Measurements from ENCODE around the gene CYP39A1. TPM values are rescaled to one million over a fixed set of nuclear protein-coding genes. Genes with fewer than 3 reads are reported as not detected.
A peak's percentile ranks its signal among the peaks of the same experiment; 100 is the strongest.

The CYP39A1 gene, protein sequence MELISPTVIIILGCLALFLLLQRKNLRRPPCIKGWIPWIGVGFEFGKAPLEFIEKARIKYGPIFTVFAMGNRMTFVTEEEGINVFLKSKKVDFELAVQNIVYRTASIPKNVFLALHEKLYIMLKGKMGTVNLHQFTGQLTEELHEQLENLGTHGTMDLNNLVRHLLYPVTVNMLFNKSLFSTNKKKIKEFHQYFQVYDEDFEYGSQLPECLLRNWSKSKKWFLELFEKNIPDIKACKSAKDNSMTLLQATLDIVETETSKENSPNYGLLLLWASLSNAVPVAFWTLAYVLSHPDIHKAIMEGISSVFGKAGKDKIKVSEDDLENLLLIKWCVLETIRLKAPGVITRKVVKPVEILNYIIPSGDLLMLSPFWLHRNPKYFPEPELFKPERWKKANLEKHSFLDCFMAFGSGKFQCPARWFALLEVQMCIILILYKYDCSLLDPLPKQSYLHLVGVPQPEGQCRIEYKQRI
- 10 to 100 TPM in 1 of 6 donors, 1 to 10 TPM in 5; 2.6 to 10.3 (median 5.0) TPM for total RNA-seq

DNA sequence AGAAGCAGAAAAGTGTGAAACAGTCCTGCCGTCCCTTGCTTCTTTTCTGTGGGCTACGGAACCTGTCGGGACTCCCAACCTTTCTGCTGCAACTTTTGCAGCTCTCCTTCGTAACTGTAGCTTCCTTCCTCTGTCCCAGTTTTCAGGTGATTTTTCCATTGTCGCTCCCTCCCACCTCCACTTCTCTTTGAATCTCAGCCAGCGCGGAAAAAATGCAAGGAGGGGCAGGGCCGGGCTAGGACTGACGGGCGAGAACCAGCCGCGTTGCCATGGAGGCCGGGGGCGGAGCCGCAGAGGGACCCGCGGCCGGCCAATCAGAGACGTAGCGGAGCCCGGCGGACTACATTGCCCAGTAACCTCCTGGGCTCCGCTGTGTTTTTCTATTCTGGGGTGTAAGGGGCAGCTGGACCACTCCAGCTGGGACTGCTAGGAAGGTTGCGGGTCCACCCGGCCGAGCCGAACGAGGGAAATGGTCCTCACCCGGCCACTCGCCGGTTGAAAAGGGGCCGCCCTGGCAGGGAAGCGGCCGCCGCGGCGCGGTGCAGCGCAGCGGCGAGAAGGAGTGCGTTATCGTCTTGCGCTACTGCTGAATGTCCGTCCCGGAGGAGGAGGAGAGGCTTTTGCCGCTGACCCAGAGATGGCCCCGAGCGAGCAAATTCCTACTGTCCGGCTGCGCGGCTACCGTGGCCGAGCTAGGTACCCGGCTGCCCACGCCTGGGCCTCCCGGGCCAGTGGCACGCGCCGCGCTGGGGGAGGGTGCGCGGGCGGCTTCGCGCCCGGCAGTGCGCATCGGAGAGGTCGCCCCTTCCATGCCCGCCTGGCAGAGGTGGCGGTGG, at the start of gene CYP39A1, which contains the start of gene SLC25A27:
TSS of gene CYP39A1 (minus strand) at position 216 of the 836 bp plus-strand sequence. CDS start 236 bp downstream, outside the sequence.
TSS of gene SLC25A27 (plus strand) at position 373 of the 836 bp plus-strand sequence. CDS start at position 591, 218 bp downstream.
- WGBS, 2 donors: 1 to 2% methylated on average over 21 to 54 of the region's 72 CpGs
- peak within 1 kb of the TSS; percentile 61 to 84 (median 74) for H3K27ac ChIP-seq
- TF ChIP-seq POLR2A (IDR thresholded peaks at IDR 0.05) (peak in 3 of 4 donors; percentile 40 to 66 (median 45)), POLR2AphosphoS5 (IDR thresholded peaks at IDR 0.05) (no peak)
- peak within 1 kb of the TSS; percentile 72 to 91 (median 81) for H3K4me3 ChIP-seq
- peak; percentile 97 to 98 for DNase-seq
- H3K4me1 ChIP-seq: peaks cover 0 to 11% (median 7%) of the 10 kb centered on the region in 4 donors
- H3K9me3 ChIP-seq: no peaks in the 10 kb centered on the region
- peaks cover 0 to 2% (median 0%) of the 10 kb centered on the region in 4 donors for H3K36me3 ChIP-seq
- no peaks in the 10 kb centered on the region for H3K27me3 ChIP-seq
- peak; percentile 100 for ATAC-seq (ENCODE audit: low FRiP score in 2 of 2)

DNA sequence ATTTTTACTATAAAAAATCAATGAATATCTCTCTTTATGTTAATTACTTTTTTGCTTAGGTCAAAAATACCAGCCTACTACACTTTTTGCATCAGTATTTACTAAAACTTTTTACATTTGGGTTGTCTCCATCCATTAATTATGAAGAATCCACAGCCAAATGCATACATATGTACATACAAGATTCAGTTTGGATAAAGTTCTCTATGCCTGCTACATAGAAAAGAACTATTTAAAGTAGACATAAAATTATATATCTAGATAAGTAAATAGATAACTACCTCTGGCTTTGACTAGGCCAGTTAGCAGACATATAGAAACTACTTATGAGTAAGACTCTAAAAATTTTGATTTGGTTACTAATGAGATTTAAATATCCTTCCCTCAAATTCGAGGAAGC, 47.4 kb upstream of the CYP39A1 start:
- H3K9me3 ChIP-seq: no peaks in the 10 kb centered on the region
- TF ChIP-seq EP300 (IDR thresholded peaks at IDR 0.05) (no peak), POLR2AphosphoS5 (IDR thresholded peaks at IDR 0.05) (no peak), POLR2A (IDR thresholded peaks at IDR 0.05) (no peak)
- TF ChIP-seq, protein P1, sequence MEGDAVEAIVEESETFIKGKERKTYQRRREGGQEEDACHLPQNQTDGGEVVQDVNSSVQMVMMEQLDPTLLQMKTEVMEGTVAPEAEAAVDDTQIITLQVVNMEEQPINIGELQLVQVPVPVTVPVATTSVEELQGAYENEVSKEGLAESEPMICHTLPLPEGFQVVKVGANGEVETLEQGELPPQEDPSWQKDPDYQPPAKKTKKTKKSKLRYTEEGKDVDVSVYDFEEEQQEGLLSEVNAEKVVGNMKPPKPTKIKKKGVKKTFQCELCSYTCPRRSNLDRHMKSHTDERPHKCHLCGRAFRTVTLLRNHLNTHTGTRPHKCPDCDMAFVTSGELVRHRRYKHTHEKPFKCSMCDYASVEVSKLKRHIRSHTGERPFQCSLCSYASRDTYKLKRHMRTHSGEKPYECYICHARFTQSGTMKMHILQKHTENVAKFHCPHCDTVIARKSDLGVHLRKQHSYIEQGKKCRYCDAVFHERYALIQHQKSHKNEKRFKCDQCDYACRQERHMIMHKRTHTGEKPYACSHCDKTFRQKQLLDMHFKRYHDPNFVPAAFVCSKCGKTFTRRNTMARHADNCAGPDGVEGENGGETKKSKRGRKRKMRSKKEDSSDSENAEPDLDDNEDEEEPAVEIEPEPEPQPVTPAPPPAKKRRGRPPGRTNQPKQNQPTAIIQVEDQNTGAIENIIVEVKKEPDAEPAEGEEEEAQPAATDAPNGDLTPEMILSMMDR (IDR thresholded peaks at IDR 0.05): no peak
- H3K27me3 ChIP-seq: no peaks in the 10 kb centered on the region
- no peaks in the 10 kb centered on the region for H3K4me1 ChIP-seq
- H3K27ac ChIP-seq: no peak overlapping the region
- H3K36me3 ChIP-seq: no peaks in the 10 kb centered on the region
- no peak for DNase-seq
- WGBS, 2 donors: 71 to 88% methylated on average over 1 of the region's 1 CpG
- no peak for ATAC-seq (ENCODE audit: low FRiP score in 2 of 2)
- H3K4me3 ChIP-seq: no peak overlapping the region

DNA sequence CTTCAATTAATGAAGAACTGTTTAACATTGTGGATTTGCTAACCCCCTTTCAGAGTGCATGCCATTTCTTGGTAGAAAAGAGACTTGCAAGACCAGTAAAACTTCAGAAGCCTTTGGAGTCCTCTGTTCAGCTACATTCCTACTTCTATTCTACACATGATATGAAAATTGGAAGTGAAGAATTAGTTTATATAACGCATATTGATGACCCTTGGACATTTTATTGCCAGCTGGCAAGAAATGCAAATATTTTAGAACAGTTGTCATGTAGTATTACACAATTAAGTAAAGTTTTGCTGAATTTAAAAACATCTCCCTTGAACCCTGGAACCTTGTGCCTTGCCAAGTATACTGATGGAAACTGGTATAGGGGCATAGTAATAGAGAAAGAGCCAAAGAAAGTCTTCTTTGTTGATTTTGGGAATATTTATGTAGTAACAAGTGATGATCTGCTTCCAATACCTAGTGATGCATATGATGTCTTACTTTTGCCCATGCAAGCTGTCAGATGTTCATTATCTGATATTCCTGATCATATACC, 38.4 kb upstream of the CYP39A1 start:
- no peaks in the 10 kb centered on the region for H3K36me3 ChIP-seq
- TF ChIP-seq POLR2AphosphoS5 (IDR thresholded peaks at IDR 0.05) (no peak), EP300 (IDR thresholded peaks at IDR 0.05) (no peak), POLR2A (IDR thresholded peaks at IDR 0.05) (no peak)
- TF ChIP-seq, protein P1 (IDR thresholded peaks at IDR 0.05): no peak
- H3K27ac ChIP-seq: no peak overlapping the region
- H3K9me3 ChIP-seq: no peaks in the 10 kb centered on the region
- H3K27me3 ChIP-seq: no peaks in the 10 kb centered on the region
- no peaks in the 10 kb centered on the region for H3K4me1 ChIP-seq
- 56 to 63% methylated on average over 1 of the region's 1 CpG for WGBS, 2 donors
- H3K4me3 ChIP-seq: no peak overlapping the region
- DNase-seq (no peak), ATAC-seq (ENCODE audit: low FRiP score in 2 of 2) (no peak)

DNA sequence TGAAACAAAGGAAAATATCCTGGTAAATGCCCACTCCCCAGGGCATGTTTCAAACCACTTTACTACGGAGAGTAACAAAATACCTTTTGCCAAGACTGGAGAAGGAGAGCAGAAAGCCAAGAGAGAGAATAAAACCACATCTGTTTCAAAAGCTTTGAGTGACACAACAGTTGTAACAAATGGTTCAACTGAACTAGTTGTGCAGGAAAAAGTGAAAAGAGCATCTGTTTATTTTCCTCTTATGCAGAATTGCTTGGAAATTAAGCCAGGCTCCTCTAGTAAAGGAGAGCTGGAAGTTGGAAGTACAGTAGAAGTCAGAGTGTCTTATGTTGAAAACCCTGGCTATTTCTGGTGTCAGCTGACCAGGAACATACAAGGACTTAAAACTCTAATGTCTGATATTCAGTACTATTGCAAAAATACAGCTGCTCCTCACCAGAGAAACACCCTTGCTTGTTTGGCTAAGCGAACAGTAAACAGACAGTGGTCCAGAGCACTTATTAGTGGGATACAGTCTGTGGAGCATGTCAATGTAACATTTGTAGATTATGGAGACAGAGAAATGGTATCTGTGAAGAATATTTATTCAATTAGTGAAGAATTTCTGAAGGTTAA, 37.6 kb upstream of the CYP39A1 start:
- Histone ChIP-seq H3K4me3 (no peak overlapping the region), H3K27ac (no peak overlapping the region), H3K36me3 (no peaks in the 10 kb centered on the region), H3K27me3 (no peaks in the 10 kb centered on the region), H3K9me3 (no peaks in the 10 kb centered on the region), H3K4me1 (no peaks in the 10 kb centered on the region)
- ATAC-seq (ENCODE audit: low FRiP score in 2 of 2): no peak
- TF ChIP-seq POLR2A (IDR thresholded peaks at IDR 0.05) (no peak), POLR2AphosphoS5 (IDR thresholded peaks at IDR 0.05) (no peak)
- TF ChIP-seq, protein P1 (IDR thresholded peaks at IDR 0.05): no peak
- DNase-seq: no peak
- 76 to 84% methylated on average over 2 of the region's 2 CpGs for WGBS, 2 donors
